Measurements from ENCODE around the gene ACP7. TPM values are rescaled to one million over a fixed set of nuclear protein-coding genes. Genes with fewer than 3 reads are reported as not detected.

ACP7 gene
- total and polyA plus RNA-seq, 3 donors from 2014 or later: not detected

GRCh38 chr19:39053276-39054090 is 30.7 kb upstream of the ACP7 start:
- DNase-seq: no peak
- intact Hi-C loops (cut with DNase I; ENCODE audit: low total_unique reads): no loop called here
- no peaks in the 10 kb centered on the region for H3K36me3 ChIP-seq (ENCODE audit: low read depth, missing control alignments)
- H3K4me1 ChIP-seq: no peaks in the 10 kb centered on the region
- no peak overlapping the region for H3K4me3 ChIP-seq
- 85 to 87% methylated on average over 13 to 18 of the region's 18 CpGs for WGBS, 2 donors
- TF ChIP-seq POLR2A (IDR thresholded peaks at IDR 0.05): no peak
- TF ChIP-seq CTCF (IDR thresholded peaks at IDR 0.05): no peak
- H3K27ac ChIP-seq: no peak overlapping the region
- no peaks in the 10 kb centered on the region for H3K27me3 ChIP-seq
- H3K9me3 ChIP-seq: no peaks in the 10 kb centered on the region

- intact Hi-C loops (cut with DNase I; ENCODE audit: low total_unique reads): no loop called here
- no peaks in the 10 kb centered on the region for H3K36me3 ChIP-seq (ENCODE audit: low read depth, missing control alignments)
- no peaks in the 10 kb centered on the region for H3K27me3 ChIP-seq
- DNase-seq: no peak
- no peaks in the 10 kb centered on the region for H3K9me3 ChIP-seq
- H3K27ac ChIP-seq: no peak overlapping the region
- no peaks in the 10 kb centered on the region for H3K4me1 ChIP-seq
- no peak for TF ChIP-seq CTCF (IDR thresholded peaks at IDR 0.05)
- TF ChIP-seq POLR2A (IDR thresholded peaks at IDR 0.05): no peak
- 92 to 96% methylated on average over 2 of the region's 2 CpGs for WGBS, 2 donors
- no peak overlapping the region for H3K4me3 ChIP-seq
Measured at GRCh38 chr19:39054091-39054470, 30.1 kb upstream of the ACP7 start.

- no peaks in the 10 kb centered on the region for H3K36me3 ChIP-seq (ENCODE audit: low read depth, missing control alignments)
- no peaks in the 10 kb centered on the region for H3K4me1 ChIP-seq
- H3K27me3 ChIP-seq: no peaks in the 10 kb centered on the region
- no peaks in the 10 kb centered on the region for H3K9me3 ChIP-seq
- no peak overlapping the region for H3K27ac ChIP-seq
- no peak for DNase-seq
- no peak overlapping the region for H3K4me3 ChIP-seq
- TF ChIP-seq CTCF (IDR thresholded peaks at IDR 0.05): no peak
- TF ChIP-seq POLR2A (IDR thresholded peaks at IDR 0.05): no peak
- intact Hi-C loops (cut with DNase I; ENCODE audit: low total_unique reads): no loop called here
- WGBS, 2 donors: 88 to 90% methylated on average over 3 of the region's 3 CpGs
Measured at GRCh38 chr19:39057615-39058014, 26.6 kb upstream of the ACP7 start.

GRCh38 chr19:39059302-39059701 is 24.9 kb upstream of the ACP7 start:
- Histone ChIP-seq H3K4me1 (no peaks in the 10 kb centered on the region), H3K27me3 (no peaks in the 10 kb centered on the region), H3K4me3 (no peak overlapping the region), H3K27ac (no peak overlapping the region), H3K9me3 (no peaks in the 10 kb centered on the region), H3K36me3 (ENCODE audit: low read depth, missing control alignments) (no peaks in the 10 kb centered on the region)
- no peak for TF ChIP-seq CTCF (IDR thresholded peaks at IDR 0.05)
- no peak for TF ChIP-seq POLR2A (IDR thresholded peaks at IDR 0.05)
- no peak for DNase-seq
- intact Hi-C loops (cut with DNase I; ENCODE audit: low total_unique reads): no loop called here

GRCh38 chr19:39060171-39060570 is 24.0 kb upstream of the ACP7 start:
- intact Hi-C loops (cut with DNase I; ENCODE audit: low total_unique reads): no loop called here
- no peak overlapping the region for H3K27ac ChIP-seq
- H3K4me3 ChIP-seq: no peak overlapping the region
- no peaks in the 10 kb centered on the region for H3K4me1 ChIP-seq
- TF ChIP-seq POLR2A (IDR thresholded peaks at IDR 0.05) (no peak), CTCF (IDR thresholded peaks at IDR 0.05) (no peak)
- no peaks in the 10 kb centered on the region for H3K36me3 ChIP-seq (ENCODE audit: low read depth, missing control alignments)
- no peaks in the 10 kb centered on the region for H3K9me3 ChIP-seq
- no peak for DNase-seq
- 76 to 85% methylated on average over 4 of the region's 4 CpGs for WGBS, 2 donors
- no peaks in the 10 kb centered on the region for H3K27me3 ChIP-seq
